HG02885 (cell line): ENCODE data around the gene UBR4.

ENCODE experiments used
- ATAC-seq: cut with Tn5 transposase; IDR thresholded peaks from one replicate; pipeline ENCODE4 v1.9.1; 2021; ENCODE audit warnings: mild to moderate bottlenecking; ENCODE audit not compliant: unreplicated experiment, poor library complexity

UBR4 gene

GRCh38 chr1:19078536-19078935 is 131.5 kb downstream of the UBR4 start:
- ATAC-seq: no peak

DNA sequence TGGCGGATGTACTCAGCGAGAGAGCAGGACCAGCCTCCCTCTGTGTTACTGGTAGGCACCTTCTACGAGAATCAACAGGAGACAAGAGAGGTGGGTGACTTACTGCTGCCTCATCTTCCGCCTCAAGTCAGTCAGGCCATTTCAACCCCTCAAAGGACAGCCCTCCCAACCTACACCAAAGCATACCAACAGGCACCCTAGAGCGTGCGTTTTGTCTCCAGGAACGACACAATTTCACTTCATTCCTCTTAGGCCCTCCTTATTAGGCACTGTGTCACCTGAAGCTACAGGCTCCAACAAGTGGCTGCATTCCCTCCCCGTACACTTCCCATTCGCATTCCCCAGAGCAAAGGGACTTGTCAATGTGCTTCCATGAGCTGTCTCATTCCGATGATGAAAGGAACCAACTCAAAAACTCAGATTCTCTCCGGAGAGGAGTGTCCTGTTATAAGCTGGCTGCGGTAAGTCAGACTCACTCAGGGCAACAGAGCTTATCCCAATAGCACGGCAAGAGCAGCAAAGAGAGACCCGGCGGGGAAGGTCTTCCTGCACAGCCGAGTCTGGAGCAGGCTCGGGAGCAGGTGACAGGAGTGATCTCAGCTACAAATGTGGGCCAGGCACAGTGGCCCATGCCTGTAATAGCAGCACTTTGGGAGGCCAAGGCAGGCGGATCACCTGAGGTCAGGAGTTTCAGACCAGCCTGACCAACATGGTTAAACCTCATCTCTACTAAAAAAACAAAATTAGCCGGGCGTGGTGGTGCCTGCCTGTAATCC is 133.0 kb downstream of the UBR4 start:
- no peak for ATAC-seq

DNA sequence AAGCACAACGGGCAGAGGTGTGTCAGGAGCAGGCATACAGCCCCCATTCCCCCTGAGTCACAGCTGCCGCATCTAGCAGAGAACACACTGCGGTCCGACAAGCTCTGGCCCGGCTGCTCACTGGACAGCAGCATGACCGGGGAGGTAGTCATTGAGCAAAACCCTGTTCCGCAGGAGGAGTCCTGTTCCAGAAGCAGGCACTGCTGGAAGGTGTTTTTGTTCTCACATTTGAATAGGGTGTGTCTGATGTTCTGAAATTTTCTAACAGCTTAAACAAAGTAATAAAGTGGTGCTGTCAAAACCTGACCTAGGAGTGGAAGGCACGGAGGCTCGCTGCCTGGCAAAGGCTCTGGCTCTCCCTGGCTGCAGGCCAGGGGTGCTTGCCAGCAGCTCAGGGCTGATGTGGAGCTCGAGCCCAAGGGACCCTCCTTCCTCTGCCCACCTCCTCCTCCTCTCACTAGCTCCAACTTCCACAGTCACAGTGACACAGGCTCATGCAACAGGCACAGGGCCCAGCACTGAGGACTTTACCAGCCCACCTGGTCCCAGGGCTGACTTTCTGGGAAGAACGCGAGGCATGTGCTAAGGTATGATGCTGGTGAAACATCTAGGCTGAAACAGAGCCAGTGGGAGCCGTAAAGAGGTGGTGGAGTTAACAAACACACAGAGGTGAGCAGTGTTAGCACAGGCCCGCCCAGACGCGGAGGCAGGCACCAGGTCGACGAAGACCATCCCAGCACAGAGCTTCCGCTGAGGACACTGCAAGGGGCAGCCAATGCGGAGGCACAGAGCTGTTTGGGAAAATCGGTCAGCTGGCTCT is 135.0 kb downstream of the UBR4 start:
- no peak for ATAC-seq

DNA sequence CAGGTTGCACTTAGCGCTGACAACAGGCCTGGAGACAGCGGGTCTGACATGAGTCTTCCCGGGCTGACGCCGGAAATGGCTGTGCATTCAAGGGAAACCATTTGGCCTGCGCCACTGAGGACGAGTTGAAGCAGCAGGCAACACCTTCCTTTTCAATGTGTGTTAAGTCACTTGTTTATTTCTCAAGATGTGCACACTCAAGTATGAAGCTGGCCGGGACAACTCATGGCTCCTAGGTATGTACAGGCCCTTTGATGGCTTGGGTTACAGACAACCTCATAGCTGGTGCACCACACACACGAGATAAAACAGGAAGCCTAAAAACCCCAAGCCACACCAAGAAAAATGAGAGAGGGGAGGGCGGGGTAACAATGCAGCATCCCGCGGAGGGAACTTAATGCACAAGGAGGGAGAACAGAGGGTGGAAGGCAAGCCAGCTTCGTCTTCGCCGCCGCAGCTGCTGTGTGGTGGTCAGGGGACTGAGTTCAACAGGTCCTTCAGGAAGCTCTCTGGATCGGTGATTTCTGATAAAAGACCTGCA is 135.6 kb downstream of the UBR4 start:
- ATAC-seq: no peak

DNA sequence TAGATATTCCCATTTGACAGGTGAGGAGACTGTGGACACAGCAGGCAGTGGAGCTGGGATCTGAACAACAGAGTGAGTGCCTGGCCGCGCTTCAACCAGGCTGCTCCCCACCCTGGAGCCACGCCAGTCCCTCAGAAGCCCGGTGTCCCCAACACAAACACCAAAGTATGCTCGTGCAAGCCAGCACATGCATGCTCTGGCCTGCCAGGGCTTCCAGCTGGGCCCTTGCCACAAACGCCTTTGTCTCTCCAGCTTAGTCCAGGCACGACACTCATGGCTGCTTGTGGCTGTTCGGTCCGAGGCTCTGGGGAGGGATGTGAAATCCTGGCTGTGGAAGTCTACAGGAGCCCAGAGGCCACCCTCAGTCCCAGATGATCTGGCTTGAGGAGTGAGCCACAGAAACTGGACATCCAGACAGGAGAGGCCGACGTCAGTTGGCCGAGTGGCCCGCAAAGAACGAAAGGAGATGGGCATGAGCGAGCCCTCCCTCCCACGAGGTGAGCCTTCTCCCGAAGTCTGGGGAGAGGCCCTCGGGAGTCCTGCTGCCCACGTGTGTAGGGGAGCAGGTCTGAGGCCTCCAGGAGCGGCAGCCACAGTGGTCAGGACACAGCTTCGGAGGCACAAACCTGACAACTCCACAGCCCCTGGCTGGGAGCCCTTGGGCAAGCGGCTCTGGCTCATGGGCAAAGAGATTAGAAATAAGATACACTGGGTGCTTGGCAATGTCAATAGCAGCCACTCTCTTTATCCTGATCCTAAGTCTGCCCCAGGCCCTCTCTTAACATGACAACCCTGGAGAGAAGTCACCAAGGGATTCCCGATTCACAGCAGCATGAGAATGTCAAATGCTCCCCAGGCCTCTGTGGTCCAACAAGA is 136.5 kb downstream of the UBR4 start:
- ATAC-seq: no peak

GRCh38 chr1:19072285-19072981 is 137.6 kb downstream of the UBR4 start:
- ATAC-seq: no peak

- ATAC-seq: no peak
Observed at GRCh38 chr1:19071674-19072281, 138.3 kb downstream of the UBR4 start.

DNA sequence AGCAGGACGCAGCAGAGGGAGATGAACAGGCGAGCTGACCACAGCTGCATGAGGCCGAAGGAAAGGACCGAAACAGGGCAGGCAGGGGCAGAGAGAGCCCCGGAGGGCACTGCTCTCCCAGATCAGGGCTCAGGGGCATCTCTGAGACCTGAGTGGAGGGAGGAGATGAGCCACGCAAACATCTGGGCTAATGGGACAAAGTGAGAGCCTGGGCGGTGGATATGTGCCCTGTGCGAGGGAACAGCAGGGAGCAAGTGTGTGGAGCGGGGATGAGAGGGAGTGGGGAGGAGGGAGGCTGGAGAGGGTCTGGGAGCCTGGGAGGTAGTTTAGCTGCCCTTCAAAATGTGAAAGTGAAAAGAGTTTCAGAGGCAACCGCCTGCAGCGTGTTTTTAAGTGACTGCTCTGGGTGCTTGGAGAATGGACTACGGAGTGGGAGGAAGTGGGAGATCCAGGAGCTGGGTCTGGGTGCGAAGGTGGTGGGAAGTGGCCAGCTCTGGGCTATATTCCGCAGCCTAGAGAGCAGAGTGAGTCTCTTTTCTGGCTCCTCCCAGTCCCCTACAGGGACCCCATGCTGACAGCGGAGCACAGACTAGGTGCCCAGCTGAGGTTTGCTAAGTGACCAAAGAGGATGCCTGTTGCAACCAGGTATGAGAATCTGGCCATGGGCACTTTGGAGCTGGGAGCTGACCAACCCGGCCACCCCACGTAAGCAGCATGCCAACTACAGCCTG is 139.0 kb downstream of the UBR4 start:
- no peak for ATAC-seq

- no peak for ATAC-seq
Observed at GRCh38 chr1:19070197-19070651, 139.8 kb downstream of the UBR4 start.

DNA sequence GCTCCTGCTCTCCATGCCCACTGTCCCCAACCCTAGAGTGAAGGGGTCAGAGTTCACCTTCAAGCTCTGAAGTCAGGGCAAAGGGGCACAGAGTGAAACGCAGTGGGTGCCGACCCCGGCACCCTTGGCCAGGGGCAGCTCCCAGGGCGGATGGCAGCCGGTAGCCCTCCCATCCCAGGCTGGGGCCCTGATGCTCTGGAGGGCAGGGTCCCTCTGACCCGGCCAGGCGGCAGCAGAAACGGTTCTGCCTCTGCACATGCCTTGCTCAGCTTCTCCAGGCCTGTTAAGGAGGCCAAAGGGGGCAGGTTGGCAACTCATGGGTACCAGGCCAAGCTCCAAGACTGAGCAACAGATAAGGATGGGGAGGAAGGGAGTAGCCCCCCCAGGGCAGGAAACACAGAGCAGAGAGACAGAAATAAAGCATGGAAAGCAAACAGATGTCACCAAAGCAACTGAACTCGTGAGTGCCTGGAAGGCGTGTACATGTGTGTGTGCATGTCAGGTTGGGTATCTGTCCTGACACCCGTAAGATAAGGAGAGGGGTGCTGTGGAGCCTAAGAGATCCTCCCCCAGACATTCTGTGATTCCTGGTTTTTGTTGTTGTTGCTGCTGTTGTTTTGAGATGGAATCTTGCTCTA is 141.3 kb downstream of the UBR4 start:
- ATAC-seq: no peak

- no peak for ATAC-seq
Observed at GRCh38 chr1:19067912-19068638, 142.0 kb downstream of the UBR4 start.

DNA sequence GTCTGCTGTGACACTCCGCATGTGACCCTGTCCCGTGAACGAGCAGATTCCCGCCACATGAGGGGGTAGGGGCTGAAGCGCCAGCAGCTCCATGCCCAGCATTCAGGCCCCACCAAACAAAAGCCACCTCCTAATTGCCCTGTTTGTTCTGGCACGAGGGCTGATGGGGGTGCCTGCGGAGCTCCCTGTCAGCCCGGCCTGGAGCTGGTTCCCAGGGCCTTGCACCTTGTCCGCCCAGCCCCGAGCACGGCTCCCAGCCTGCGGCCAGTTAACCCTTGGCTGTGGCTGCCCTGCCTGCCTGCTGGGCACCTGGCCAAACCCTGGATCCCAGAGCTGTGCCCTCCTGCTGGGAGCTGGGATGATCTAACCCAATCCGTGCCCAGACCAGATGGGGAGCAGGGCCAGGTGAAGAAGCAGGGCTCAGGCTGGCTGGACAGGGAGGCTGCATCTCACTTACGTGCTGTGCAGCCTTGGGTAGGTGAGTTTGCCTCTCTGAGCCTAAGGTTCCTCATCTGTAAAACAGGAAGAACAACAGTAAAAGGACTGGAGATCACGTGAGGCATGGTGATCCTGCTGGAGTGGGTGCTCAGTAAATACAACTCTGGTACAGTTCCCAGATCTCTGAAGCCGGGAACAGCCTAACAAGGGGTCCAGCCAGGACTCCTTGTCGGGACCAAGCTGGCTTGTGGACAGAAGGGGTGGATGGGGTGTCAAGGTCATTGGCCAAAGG is 142.7 kb downstream of the UBR4 start:
- no peak for ATAC-seq

DNA sequence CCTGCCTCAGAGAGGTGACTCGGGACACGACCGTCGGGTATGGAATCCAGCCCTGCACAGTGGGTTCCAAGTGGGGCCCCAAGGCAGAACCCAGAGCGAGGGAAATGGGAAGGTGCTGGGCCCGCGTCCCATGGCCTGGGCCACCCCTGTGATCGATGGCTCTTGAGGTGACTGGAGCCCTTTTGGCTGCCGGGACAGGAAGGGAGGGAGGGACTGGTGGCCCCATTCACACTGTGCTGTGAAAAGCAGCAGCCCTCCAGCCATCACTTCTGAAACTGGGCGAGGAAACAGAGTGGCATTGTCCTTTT is 143.2 kb downstream of the UBR4 start:
- ATAC-seq: no peak

- no peak for ATAC-seq
Observed at GRCh38 chr1:19066248-19066873, 143.7 kb downstream of the UBR4 start.

GRCh38 chr1:19065526-19066247 is 144.4 kb downstream of the UBR4 start:
- no peak for ATAC-seq

- ATAC-seq: no peak
Observed at GRCh38 chr1:19064906-19065450, 145.1 kb downstream of the UBR4 start.
